PFSK-1 (cell line): ENCODE measurements around the gene VGLL4.

Experiments used
- POLR2AphosphoS5 ChIP-seq: IDR thresholded peaks from 2 replicates; pipeline ENCODE4 v1.6.1; 2012; ENCODE audit warnings: low read depth, mild to moderate bottlenecking, control low read depth, low read length, moderate library complexity
- REST ChIP-seq, 2 experiments: IDR thresholded peaks; 2 replicates each; pipeline versions ENCODE4 v1.6.1 to v1.8.0; 2011 to 2012; ENCODE audit warnings: low read depth in 2 of 2, low read length in 2 of 2, control low read depth in 1 of 2, inconsistent platforms in 1 of 2, mild to moderate bottlenecking in 1 of 2, moderate library complexity in 1 of 2; ENCODE audit not compliant: insufficient read depth in 1 of 2

DNA sequence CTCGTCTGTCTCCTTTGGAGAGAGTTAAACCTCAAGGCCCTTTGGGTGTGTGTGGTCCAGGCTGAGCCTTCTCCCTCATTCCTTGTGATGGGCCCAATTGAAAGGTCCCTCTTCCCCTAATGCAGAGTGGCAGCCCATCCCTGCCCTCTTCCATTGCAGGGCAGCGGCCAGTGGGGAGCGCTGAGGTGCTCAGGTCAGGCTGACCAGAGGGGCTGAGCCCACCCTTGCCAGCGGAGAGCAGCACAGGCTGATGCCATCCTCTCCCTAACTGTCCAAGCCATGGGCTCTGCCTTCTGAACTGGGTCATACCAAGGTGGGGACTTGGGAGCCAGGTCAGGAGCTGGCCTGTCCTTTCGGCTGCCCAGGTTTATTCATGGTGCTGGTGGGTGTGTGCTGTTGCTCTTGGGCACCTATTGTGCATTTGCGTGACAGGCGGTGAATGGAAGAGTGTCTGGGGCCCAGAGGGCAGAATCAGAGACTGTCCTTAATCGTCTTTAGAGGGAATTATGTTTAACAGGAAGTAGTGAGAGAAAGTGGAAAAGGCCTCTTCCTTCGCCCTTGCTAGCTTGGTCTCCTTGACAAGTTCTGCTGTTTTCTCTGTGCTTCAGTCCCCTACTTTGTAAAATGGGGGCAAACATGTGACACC lies 96.9 kb downstream of the VGLL4 start:
- TF ChIP-seq REST (IDR thresholded peaks at IDR 0.05; ENCODE audit: insufficient read depth in 1 of 2, low read depth in 2 of 2, low read length in 2 of 2), result no peak
- TF ChIP-seq POLR2AphosphoS5, result no peak
